ENCODE data around the gene GOLIM4.
"Not testable (repeated sequence)": the region's sequence is repeated elsewhere in the genome, so short reads cannot be mapped to it uniquely, and the experiment has no call there.

The GOLIM4 gene

GRCh38 chr3:168044049-168044448 is 51.7 kb downstream of the GOLIM4 start:
- peak in 1 of 3 experiments; percentile 26 for DNase-seq

- peak; percentile 31 to 73 (median 31) for DNase-seq
Measured at GRCh38 chr3:168040607-168041208, 55.0 kb downstream of the GOLIM4 start.

- DNase-seq: no peak
Measured at GRCh38 chr3:168037020-168037419, 58.7 kb downstream of the GOLIM4 start.

GRCh38 chr3:168036619-168037018 is 59.1 kb downstream of the GOLIM4 start:
- no peak for DNase-seq

GRCh38 chr3:168034152-168034928 is 61.4 kb downstream of the GOLIM4 start:
- no peak for DNase-seq

GRCh38 chr3:168030577-168030976 is 65.1 kb downstream of the GOLIM4 start:
- DNase-seq: peak in 1 of 3 experiments; percentile 68

- peak in 1 of 3 experiments; percentile 55 for DNase-seq
Measured at GRCh38 chr3:168029705-168030104, 66.0 kb downstream of the GOLIM4 start.

GRCh38 chr3:168028086-168028485 is 67.6 kb downstream of the GOLIM4 start:
- no peak for DNase-seq

GRCh38 chr3:168026764-168027163 is 69.0 kb downstream of the GOLIM4 start:
- DNase-seq: no peak

- DNase-seq: no peak
Measured at GRCh38 chr3:168025076-168025475, 70.6 kb downstream of the GOLIM4 start.

GRCh38 chr3:168024537-168024941 is 71.2 kb downstream of the GOLIM4 start:
- DNase-seq: peak; percentile 36 to 66 (median 63)

GRCh38 chr3:168021737-168022450 is 73.8 kb downstream of the GOLIM4 start:
- DNase-seq: no peak

GRCh38 chr3:168011280-168011679 is 84.4 kb downstream of the GOLIM4 start:
- DNase-seq: not testable (repeated sequence)

GRCh38 chr3:168006584-168006983 is 89.1 kb downstream of the GOLIM4 start:
- DNase-seq: no peak

- no peak for DNase-seq
Measured at GRCh38 chr3:168003911-168004310, 91.8 kb downstream of the GOLIM4 start.

- peak in 1 of 3 experiments; percentile 36 for DNase-seq
Measured at GRCh38 chr3:168002786-168003368, 92.8 kb downstream of the GOLIM4 start.

- no peak for DNase-seq
Measured at GRCh38 chr3:168001244-168001643, 94.5 kb downstream of the GOLIM4 start.

GRCh38 chr3:167998253-167998652 is 97.5 kb downstream of the GOLIM4 start:
- DNase-seq: no peak

- DNase-seq: peak in 1 of 3 experiments; percentile 32
Measured at GRCh38 chr3:167996514-167996913, 99.2 kb downstream of the GOLIM4 start.

GRCh38 chr3:167992381-167992780 is 103.3 kb downstream of the GOLIM4 start:
- no peak for DNase-seq

- no peak for DNase-seq
Measured at GRCh38 chr3:167991213-167991612, 104.5 kb downstream of the GOLIM4 start.

GRCh38 chr3:167989999-167990398 is 105.7 kb downstream of the GOLIM4 start:
- DNase-seq: no peak

- no peak for DNase-seq
Measured at GRCh38 chr3:167989066-167989465, 106.7 kb downstream of the GOLIM4 start.
